GM12878 (cell line): ENCODE measurements around the gene ERP29. TPM values are rescaled to one million over a fixed set of nuclear protein-coding genes. Genes with fewer than 3 reads are reported as not detected.
A peak's percentile ranks its signal among the peaks of the same experiment; 100 is the strongest.

Experiments
- BCL11A ChIP-seq: IDR thresholded peaks from 2 replicates; pipeline ENCODE4 v1.6.1; 2011; ENCODE audit warnings: low read depth, low read length
- DPF2 ChIP-seq: fragments of 450-650 bp; IDR thresholded peaks from 2 replicates; pipeline ENCODE4 v1.6.1; 2017; ENCODE audit warnings: mild to moderate bottlenecking
- FOS ChIP-seq: IDR thresholded peaks from 3 replicates; pipeline ENCODE4 v1.6.1; 2011; ENCODE audit warnings: borderline replicate concordance; ENCODE audit not compliant: insufficient read length; ENCODE audit errors: extremely low read depth
- HDAC2 ChIP-seq: fragments of 200-600 bp; sonication (generic); IDR thresholded peaks from 2 replicates; pipeline ENCODE4 v1.6.1; 2017
- IRF4 ChIP-seq: IDR thresholded peaks from 2 replicates; pipeline ENCODE4 v1.6.1; 2011; ENCODE audit warnings: low read depth, low read length
- MYB ChIP-seq: fragments of 150-350 bp; IDR thresholded peaks from 2 replicates; pipeline ENCODE4 v1.6.1; 2014; ENCODE audit warnings: mild to moderate bottlenecking, low read depth, low read length, borderline replicate concordance
- NFXL1 ChIP-seq: fragments of 450-650 bp; IDR thresholded peaks from 2 replicates; pipeline ENCODE4 v1.6.1; 2017; ENCODE audit warnings: antibody characterized with exemption, mild to moderate bottlenecking, borderline replicate concordance
- NR2C1 ChIP-seq: fragments of 450-650 bp; IDR thresholded peaks from 2 replicates; pipeline ENCODE4 v1.6.1; 2017; ENCODE audit warnings: antibody characterized with exemption, mild to moderate bottlenecking, moderate library complexity
- PAX5 ChIP-seq: IDR thresholded peaks from 2 replicates; pipeline ENCODE4 v1.6.1; 2011; ENCODE audit warnings: low read depth, low read length, borderline replicate concordance
- POLR2AphosphoS5 ChIP-seq: IDR thresholded peaks from 2 replicates; pipeline ENCODE4 v1.6.1; 2011; ENCODE audit warnings: mild to moderate bottlenecking, low read length, inconsistent platforms
- SUPT20H ChIP-seq: IDR thresholded peaks from 2 replicates; pipeline ENCODE4 v1.6.1; 2011; ENCODE audit warnings: low read depth, mild to moderate bottlenecking, low read length, moderate library complexity, borderline replicate concordance; ENCODE audit not compliant: control insufficient read depth
- polyA plus RNA-seq, 11 experiments: library from polyadenylated mRNA; depleted of rRNA in 4 of 11; unstranded in 6 of 11; stranded (reverse) in 5 of 11; fragments of >200 nt; fragmentation: Nextera tagmentation in 4 of 11; fragmentation: Illumina TruSeq in 1 of 11; extraction: Ambion mirVana in 4 of 11; extraction: Trizol in 1 of 11; gene quantifications; 1 replicate in 1 of 11; 2 replicates in 10 of 11; pipeline versions ENCODE4 v1.2.1 to v1.2.3, GENCODE V29; 2011 to 2016; ENCODE audit warnings: inconsistent platforms in 2 of 11, missing spikeins in 2 of 11, low read depth in 1 of 11
- total RNA-seq, 4 experiments: library from RNA; depleted of rRNA in 3 of 4; stranded (reverse); fragments of >200 nt in 3 of 4; fragmentation: Illumina TruSeq in 1 of 4; extraction: Trizol in 1 of 4; gene quantifications; 2 replicates each; pipeline versions ENCODE4 v1.2.1 to v1.2.3, GENCODE V29; 2013 to 2021
- TF ChIP-seq, protein P1 (sequence below): fragments of 450-650 bp; IDR thresholded peaks from 2 replicates; pipeline ENCODE4 v1.6.1; 2016; ENCODE audit warnings: mild to moderate bottlenecking, moderate library complexity, borderline replicate concordance
- TF ChIP-seq, protein P2 (sequence below): fragments of 450-650 bp; IDR thresholded peaks from 2 replicates; pipeline ENCODE4 v1.6.1; 2017; ENCODE audit warnings: antibody characterized with exemption, mild to moderate bottlenecking, moderate library complexity
- TF ChIP-seq, protein P3 (sequence below): fragments of 450-650 bp; IDR thresholded peaks from 2 replicates; pipeline ENCODE4 v1.6.1; 2017; ENCODE audit warnings: mild to moderate bottlenecking, moderate library complexity

The ERP29 gene
- total and polyA plus RNA-seq, 10 of the 15 experiments (the other 5 are each of a cell fraction or from before 2014, with no cell fraction given), result 46.7 to 146 (median 107) TPM

DNA sequence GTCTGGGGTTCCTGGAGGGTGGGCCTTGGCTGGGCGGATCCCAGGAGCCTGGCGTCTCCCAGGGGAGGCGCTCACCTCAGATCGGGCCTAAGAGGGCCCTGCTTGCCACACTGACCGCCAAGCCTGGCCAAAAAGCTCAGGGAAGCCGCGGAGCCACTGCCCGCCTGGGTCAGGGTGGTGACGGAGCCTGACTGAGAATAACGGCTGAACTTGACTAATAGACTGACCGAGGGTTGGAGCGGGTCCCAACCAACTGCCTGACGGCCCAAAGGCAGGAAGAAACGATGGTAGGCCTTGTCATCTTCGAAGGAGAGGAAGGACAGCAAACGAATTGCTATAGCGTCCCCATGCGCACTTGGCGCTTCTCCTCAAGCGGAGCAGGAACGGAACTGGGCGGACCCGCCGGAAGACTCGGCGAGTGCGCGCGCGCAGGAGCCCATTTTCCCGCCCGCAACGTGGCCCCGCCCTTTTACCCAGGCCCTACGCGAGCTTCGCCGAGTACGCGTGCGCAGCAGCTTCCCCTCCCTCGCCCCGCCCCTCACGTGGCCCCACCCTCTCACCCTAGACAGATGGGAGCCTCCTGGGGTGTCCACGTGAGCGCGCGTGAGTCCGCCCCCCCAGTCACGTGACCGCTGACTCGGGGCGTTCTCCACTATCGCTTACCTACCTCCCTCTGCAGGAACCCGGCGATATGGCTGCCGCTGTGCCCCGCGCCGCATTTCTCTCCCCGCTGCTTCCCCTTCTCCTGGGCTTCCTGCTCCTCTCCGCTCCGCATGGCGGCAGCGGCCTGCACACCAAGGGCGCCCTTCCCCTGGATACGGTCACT lies at the start of gene ERP29, which contains the start of gene TMEM116 (continued):
- TF ChIP-seq, protein P1, sequence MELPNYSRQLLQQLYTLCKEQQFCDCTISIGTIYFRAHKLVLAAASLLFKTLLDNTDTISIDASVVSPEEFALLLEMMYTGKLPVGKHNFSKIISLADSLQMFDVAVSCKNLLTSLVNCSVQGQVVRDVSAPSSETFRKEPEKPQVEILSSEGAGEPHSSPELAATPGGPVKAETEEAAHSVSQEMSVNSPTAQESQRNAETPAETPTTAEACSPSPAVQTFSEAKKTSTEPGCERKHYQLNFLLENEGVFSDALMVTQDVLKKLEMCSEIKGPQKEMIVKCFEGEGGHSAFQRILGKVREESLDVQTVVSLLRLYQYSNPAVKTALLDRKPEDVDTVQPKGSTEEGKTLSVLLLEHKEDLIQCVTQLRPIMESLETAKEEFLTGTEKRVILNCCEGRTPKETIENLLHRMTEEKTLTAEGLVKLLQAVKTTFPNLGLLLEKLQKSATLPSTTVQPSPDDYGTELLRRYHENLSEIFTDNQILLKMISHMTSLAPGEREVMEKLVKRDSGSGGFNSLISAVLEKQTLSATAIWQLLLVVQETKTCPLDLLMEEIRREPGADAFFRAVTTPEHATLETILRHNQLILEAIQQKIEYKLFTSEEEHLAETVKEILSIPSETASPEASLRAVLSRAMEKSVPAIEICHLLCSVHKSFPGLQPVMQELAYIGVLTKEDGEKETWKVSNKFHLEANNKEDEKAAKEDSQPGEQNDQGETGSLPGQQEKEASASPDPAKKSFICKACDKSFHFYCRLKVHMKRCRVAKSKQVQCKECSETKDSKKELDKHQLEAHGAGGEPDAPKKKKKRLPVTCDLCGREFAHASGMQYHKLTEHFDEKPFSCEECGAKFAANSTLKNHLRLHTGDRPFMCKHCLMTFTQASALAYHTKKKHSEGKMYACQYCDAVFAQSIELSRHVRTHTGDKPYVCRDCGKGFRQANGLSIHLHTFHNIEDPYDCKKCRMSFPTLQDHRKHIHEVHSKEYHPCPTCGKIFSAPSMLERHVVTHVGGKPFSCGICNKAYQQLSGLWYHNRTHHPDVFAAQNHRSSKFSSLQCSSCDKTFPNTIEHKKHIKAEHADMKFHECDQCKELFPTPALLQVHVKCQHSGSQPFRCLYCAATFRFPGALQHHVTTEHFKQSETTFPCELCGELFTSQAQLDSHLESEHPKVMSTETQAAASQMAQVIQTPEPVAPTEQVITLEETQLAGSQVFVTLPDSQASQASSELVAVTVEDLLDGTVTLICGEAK, result peak; percentile 65; the same call in 1 of the 2 replicates
- TF ChIP-seq HDAC2, result no peak
- TF ChIP-seq MYB, result no peak
- peak; percentile 95 for TF ChIP-seq POLR2AphosphoS5
- TF ChIP-seq BCL11A, result no peak
- TF ChIP-seq, protein P2, sequence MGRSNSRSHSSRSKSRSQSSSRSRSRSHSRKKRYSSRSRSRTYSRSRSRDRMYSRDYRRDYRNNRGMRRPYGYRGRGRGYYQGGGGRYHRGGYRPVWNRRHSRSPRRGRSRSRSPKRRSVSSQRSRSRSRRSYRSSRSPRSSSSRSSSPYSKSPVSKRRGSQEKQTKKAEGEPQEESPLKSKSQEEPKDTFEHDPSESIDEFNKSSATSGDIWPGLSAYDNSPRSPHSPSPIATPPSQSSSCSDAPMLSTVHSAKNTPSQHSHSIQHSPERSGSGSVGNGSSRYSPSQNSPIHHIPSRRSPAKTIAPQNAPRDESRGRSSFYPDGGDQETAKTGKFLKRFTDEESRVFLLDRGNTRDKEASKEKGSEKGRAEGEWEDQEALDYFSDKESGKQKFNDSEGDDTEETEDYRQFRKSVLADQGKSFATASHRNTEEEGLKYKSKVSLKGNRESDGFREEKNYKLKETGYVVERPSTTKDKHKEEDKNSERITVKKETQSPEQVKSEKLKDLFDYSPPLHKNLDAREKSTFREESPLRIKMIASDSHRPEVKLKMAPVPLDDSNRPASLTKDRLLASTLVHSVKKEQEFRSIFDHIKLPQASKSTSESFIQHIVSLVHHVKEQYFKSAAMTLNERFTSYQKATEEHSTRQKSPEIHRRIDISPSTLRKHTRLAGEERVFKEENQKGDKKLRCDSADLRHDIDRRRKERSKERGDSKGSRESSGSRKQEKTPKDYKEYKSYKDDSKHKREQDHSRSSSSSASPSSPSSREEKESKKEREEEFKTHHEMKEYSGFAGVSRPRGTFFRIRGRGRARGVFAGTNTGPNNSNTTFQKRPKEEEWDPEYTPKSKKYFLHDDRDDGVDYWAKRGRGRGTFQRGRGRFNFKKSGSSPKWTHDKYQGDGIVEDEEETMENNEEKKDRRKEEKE, result no peak
- TF ChIP-seq NFXL1, result no peak
- TF ChIP-seq NR2C1, result no peak
- peak; percentile 78 for TF ChIP-seq FOS
- no peak for TF ChIP-seq SUPT20H
- peak; percentile 16; the same call in 1 of the 2 replicates for TF ChIP-seq DPF2
- TF ChIP-seq, protein P3, sequence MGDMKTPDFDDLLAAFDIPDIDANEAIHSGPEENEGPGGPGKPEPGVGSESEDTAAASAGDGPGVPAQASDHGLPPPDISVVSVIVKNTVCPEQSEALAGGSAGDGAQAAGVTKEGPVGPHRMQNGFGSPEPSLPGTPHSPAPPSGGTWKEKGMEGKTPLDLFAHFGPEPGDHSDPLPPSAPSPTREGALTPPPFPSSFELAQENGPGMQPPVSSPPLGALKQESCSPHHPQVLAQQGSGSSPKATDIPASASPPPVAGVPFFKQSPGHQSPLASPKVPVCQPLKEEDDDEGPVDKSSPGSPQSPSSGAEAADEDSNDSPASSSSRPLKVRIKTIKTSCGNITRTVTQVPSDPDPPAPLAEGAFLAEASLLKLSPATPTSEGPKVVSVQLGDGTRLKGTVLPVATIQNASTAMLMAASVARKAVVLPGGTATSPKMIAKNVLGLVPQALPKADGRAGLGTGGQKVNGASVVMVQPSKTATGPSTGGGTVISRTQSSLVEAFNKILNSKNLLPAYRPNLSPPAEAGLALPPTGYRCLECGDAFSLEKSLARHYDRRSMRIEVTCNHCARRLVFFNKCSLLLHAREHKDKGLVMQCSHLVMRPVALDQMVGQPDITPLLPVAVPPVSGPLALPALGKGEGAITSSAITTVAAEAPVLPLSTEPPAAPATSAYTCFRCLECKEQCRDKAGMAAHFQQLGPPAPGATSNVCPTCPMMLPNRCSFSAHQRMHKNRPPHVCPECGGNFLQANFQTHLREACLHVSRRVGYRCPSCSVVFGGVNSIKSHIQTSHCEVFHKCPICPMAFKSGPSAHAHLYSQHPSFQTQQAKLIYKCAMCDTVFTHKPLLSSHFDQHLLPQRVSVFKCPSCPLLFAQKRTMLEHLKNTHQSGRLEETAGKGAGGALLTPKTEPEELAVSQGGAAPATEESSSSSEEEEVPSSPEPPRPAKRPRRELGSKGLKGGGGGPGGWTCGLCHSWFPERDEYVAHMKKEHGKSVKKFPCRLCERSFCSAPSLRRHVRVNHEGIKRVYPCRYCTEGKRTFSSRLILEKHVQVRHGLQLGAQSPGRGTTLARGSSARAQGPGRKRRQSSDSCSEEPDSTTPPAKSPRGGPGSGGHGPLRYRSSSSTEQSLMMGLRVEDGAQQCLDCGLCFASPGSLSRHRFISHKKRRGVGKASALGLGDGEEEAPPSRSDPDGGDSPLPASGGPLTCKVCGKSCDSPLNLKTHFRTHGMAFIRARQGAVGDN, result peak; percentile 96
- peak; percentile 8; the same call in 1 of the 2 replicates for TF ChIP-seq PAX5
- no peak for TF ChIP-seq IRF4
